ENCODE measurements around the gene BNIP2.
A peak's percentile ranks its signal among the peaks of the same experiment; 100 is the strongest.

BNIP2 gene

GRCh38 chr15:59703979-59704796 lies 15.1 kb upstream of the BNIP2 start (continued):
- TF ChIP-seq, protein P1, sequence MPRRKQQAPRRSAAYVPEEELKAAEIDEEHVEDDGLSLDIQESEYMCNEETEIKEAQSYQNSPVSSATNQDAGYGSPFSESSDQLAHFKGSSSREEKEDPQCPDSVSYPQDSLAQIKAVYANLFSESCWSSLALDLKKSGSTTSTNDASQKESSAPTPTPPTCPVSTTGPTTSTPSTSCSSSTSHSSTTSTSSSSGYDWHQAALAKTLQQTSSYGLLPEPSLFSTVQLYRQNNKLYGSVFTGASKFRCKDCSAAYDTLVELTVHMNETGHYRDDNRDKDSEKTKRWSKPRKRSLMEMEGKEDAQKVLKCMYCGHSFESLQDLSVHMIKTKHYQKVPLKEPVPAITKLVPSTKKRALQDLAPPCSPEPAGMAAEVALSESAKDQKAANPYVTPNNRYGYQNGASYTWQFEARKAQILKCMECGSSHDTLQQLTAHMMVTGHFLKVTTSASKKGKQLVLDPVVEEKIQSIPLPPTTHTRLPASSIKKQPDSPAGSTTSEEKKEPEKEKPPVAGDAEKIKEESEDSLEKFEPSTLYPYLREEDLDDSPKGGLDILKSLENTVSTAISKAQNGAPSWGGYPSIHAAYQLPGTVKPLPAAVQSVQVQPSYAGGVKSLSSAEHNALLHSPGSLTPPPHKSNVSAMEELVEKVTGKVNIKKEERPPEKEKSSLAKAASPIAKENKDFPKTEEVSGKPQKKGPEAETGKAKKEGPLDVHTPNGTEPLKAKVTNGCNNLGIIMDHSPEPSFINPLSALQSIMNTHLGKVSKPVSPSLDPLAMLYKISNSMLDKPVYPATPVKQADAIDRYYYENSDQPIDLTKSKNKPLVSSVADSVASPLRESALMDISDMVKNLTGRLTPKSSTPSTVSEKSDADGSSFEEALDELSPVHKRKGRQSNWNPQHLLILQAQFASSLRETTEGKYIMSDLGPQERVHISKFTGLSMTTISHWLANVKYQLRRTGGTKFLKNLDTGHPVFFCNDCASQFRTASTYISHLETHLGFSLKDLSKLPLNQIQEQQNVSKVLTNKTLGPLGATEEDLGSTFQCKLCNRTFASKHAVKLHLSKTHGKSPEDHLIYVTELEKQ (tag by site-specific recombination; IDR thresholded peaks at IDR 0.05; ENCODE audit: borderline replicate concordance): no peak
- TF ChIP-seq, protein P2, sequence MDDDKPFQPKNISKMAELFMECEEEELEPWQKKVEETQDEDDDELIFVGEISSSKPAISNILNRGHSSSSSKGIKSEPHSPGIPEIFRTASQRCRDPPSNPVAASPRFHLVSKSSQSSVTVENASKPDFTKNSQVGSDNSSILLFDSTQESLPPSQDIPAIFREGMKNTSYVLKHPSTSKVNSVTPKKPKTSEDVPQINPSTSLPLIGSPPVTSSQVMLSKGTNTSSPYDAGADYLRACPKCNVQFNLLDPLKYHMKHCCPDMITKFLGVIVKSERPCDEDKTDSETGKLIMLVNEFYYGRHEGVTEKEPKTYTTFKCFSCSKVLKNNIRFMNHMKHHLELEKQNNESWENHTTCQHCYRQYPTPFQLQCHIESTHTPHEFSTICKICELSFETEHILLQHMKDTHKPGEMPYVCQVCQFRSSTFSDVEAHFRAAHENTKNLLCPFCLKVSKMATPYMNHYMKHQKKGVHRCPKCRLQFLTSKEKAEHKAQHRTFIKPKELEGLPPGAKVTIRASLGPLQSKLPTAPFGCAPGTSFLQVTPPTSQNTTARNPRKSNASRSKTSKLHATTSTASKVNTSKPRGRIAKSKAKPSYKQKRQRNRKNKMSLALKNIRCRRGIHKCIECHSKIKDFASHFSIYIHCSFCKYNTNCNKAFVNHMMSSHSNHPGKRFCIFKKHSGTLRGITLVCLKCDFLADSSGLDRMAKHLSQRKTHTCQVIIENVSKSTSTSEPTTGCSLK (tag by site-specific recombination; IDR thresholded peaks at IDR 0.05): no peak
- no peak; the same call in 1 of the 2 replicates for TF ChIP-seq WT1 (tag by site-specific recombination; IDR thresholded peaks at IDR 0.05)
- TF ChIP-seq ZNF843 (tag by site-specific recombination; IDR thresholded peaks at IDR 0.05): peak; percentile 80
- no peak for TF ChIP-seq ZNF791 (tag by site-specific recombination; IDR thresholded peaks at IDR 0.05)
- TF ChIP-seq ZNF324 (tag by site-specific recombination; IDR thresholded peaks at IDR 0.05): no peak
- TF ChIP-seq ZNF221 (tag by site-specific recombination; IDR thresholded peaks at IDR 0.05; ENCODE audit: borderline replicate concordance): no peak
- no peak for TF ChIP-seq SCRT1 (tag by site-specific recombination; IDR thresholded peaks at IDR 0.05; ENCODE audit: borderline replicate concordance)
- TF ChIP-seq, protein P3, sequence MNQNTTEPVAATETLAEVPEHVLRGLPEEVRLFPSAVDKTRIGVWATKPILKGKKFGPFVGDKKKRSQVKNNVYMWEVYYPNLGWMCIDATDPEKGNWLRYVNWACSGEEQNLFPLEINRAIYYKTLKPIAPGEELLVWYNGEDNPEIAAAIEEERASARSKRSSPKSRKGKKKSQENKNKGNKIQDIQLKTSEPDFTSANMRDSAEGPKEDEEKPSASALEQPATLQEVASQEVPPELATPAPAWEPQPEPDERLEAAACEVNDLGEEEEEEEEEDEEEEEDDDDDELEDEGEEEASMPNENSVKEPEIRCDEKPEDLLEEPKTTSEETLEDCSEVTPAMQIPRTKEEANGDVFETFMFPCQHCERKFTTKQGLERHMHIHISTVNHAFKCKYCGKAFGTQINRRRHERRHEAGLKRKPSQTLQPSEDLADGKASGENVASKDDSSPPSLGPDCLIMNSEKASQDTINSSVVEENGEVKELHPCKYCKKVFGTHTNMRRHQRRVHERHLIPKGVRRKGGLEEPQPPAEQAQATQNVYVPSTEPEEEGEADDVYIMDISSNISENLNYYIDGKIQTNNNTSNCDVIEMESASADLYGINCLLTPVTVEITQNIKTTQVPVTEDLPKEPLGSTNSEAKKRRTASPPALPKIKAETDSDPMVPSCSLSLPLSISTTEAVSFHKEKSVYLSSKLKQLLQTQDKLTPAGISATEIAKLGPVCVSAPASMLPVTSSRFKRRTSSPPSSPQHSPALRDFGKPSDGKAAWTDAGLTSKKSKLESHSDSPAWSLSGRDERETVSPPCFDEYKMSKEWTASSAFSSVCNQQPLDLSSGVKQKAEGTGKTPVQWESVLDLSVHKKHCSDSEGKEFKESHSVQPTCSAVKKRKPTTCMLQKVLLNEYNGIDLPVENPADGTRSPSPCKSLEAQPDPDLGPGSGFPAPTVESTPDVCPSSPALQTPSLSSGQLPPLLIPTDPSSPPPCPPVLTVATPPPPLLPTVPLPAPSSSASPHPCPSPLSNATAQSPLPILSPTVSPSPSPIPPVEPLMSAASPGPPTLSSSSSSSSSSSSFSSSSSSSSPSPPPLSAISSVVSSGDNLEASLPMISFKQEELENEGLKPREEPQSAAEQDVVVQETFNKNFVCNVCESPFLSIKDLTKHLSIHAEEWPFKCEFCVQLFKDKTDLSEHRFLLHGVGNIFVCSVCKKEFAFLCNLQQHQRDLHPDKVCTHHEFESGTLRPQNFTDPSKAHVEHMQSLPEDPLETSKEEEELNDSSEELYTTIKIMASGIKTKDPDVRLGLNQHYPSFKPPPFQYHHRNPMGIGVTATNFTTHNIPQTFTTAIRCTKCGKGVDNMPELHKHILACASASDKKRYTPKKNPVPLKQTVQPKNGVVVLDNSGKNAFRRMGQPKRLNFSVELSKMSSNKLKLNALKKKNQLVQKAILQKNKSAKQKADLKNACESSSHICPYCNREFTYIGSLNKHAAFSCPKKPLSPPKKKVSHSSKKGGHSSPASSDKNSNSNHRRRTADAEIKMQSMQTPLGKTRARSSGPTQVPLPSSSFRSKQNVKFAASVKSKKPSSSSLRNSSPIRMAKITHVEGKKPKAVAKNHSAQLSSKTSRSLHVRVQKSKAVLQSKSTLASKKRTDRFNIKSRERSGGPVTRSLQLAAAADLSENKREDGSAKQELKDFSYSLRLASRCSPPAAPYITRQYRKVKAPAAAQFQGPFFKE (tag by site-specific recombination; IDR thresholded peaks at IDR 0.05; ENCODE audit: borderline replicate concordance): no peak
- TF ChIP-seq ZNF48 (tag by site-specific recombination; IDR thresholded peaks at IDR 0.05): no peak
- TF ChIP-seq ZEB2 (tag by site-specific recombination; IDR thresholded peaks at IDR 0.05): peak; percentile 56; the same call in 1 of the 2 replicates
- peak; percentile 76 for TF ChIP-seq ZXDB (tag by site-specific recombination; IDR thresholded peaks at IDR 0.05)
- TF ChIP-seq ZNF341 (tag by site-specific recombination; IDR thresholded peaks at IDR 0.05; ENCODE audit: low read depth): peak; percentile 84
- TF ChIP-seq PRDM6 (tag by site-specific recombination; IDR thresholded peaks at IDR 0.05): peak; percentile 54
- no peak for TF ChIP-seq ZNF394 (tag by site-specific recombination; IDR thresholded peaks at IDR 0.05; ENCODE audit: borderline replicate concordance)
- TF ChIP-seq ZNF335 (tag by site-specific recombination; conservative IDR thresholded peaks at IDR 0.05): peak; percentile 25; the same call in 1 of the 2 replicates
- TF ChIP-seq ELK4 (IDR thresholded peaks at IDR 0.05; ENCODE audit: borderline replicate concordance, low read depth, low read length): no peak
- TF ChIP-seq ZNF510 (tag by site-specific recombination; IDR thresholded peaks at IDR 0.05; ENCODE audit: insufficient replicate concordance): peak; percentile 95
- peak; percentile 47; the same call in 1 of the 2 replicates for TF ChIP-seq ZNF580 (tag by site-specific recombination; IDR thresholded peaks at IDR 0.05)

Data from HEK293 (cell line).